Activated T-cell treated with anti-CD3 and anti-CD28 coated beads, Interleukin-2, amount 50 U/mL, for 72 hours (primary cell): ENCODE data around the gene AIMP2. TPM values are rescaled to one million over a fixed set of nuclear protein-coding genes. Genes with fewer than 3 reads are reported as not detected.

Source experiments
- ATAC-seq, 2 donors: fragments of 150-1000 bp; cut with Tn5 transposase; replicated peaks in 1 of 2; 2 replicates each; pipeline ENCODE4 v1.10.0; 2021; ENCODE audit warnings: moderate library complexity in 2 of 2, mild to moderate bottlenecking in 1 of 2
- DNase-seq, 2 donors: peaks; one replicate each; pipeline ENCODE4 v3.0.0; 2021 to 2022; ENCODE audit warnings: mixed read lengths in 1 of 2
- H3K27ac Mint-ChIP-seq: one replicate; pipeline ENCODE4 v1.8.0; 2022; ENCODE audit warnings: mild to moderate bottlenecking, moderate library complexity, mixed read lengths
- H3K27me3 Mint-ChIP-seq: one replicate; pipeline ENCODE4 v1.8.0; 2022; ENCODE audit warnings: low read depth, mixed read lengths
- H3K36me3 Mint-ChIP-seq, 2 donors: one replicate each; pipeline ENCODE4 v1.8.0; 2022; ENCODE audit warnings: mixed read lengths in 2 of 2, mild to moderate bottlenecking in 1 of 2; ENCODE audit not compliant: insufficient read depth in 2 of 2
- H3K4me1 Mint-ChIP-seq: one replicate; pipeline ENCODE4 v1.8.0; 2022; ENCODE audit warnings: low read depth, mixed read lengths
- H3K4me3 Mint-ChIP-seq, 2 donors: one replicate each; pipeline ENCODE4 v1.8.0; 2022; ENCODE audit warnings: mild to moderate bottlenecking in 2 of 2, mixed read lengths in 2 of 2, moderate library complexity in 2 of 2
- H3K9me3 Mint-ChIP-seq, 2 donors: one replicate each; pipeline ENCODE4 v1.8.0; 2022; ENCODE audit warnings: mixed read lengths in 2 of 2
- total RNA-seq, 2 donors: library from RNA; stranded (reverse); gene quantifications; one replicate each; pipeline ENCODE4 v1.2.3, GENCODE V29; 2022

Gene AIMP2
- total RNA-seq, 2 donors from 2014 or later = 42.2 to 49.9 TPM

- H3K36me3 Mint-ChIP-seq = peaks cover 9 to 25% of the 10 kb centered on the region in 2 donors
- ATAC-seq (peak; percentile 2 to 24), DNase-seq (peak; percentile 16 to 22)
- H3K27me3 Mint-ChIP-seq = no peaks in the 10 kb centered on the region
- H3K4me3 Mint-ChIP-seq = peak overlapping the region; percentile 15 to 21
- no peaks in the 10 kb centered on the region for H3K9me3 Mint-ChIP-seq
- H3K4me1 Mint-ChIP-seq = peaks cover 67% of the 10 kb centered on the region
- H3K27ac Mint-ChIP-seq = peak overlapping the region; percentile 95
Observed at GRCh38 chr7:6012355-6013104, 3.5 kb downstream of the AIMP2 start.

GRCh38 chr7:6015917-6016652, 7.0 kb downstream of the AIMP2 start:
- DNase-seq (peak; percentile 67 to 73), ATAC-seq (peak; percentile 70 to 73)
- Mint-ChIP-seq H3K27ac (peak overlapping the region; percentile 91), H3K9me3 (no peaks in the 10 kb centered on the region), H3K36me3 (peaks cover 13 to 40% of the 10 kb centered on the region in 2 donors), H3K4me3 (peak overlapping the region; percentile 19 to 64), H3K27me3 (no peaks in the 10 kb centered on the region), H3K4me1 (peaks cover 50% of the 10 kb centered on the region)

- peak overlapping the region; percentile 91 for H3K27ac Mint-ChIP-seq
- H3K27me3 Mint-ChIP-seq = no peaks in the 10 kb centered on the region
- H3K4me1 Mint-ChIP-seq = peaks cover 45% of the 10 kb centered on the region
- ATAC-seq (no peak), DNase-seq (no peak)
- peak overlapping the region; percentile 19 to 64 for H3K4me3 Mint-ChIP-seq
- no peaks in the 10 kb centered on the region for H3K9me3 Mint-ChIP-seq
- peaks cover 13 to 42% of the 10 kb centered on the region in 2 donors for H3K36me3 Mint-ChIP-seq
Observed at GRCh38 chr7:6016653-6016966, 7.5 kb downstream of the AIMP2 start.

- Mint-ChIP-seq H3K4me1 (peaks cover 14% of the 10 kb centered on the region), H3K27ac (peak overlapping the region; percentile 86), H3K9me3 (no peaks in the 10 kb centered on the region), H3K36me3 (peaks cover 18 to 46% of the 10 kb centered on the region in 2 donors), H3K27me3 (no peaks in the 10 kb centered on the region), H3K4me3 (no peak overlapping the region)
- DNase-seq (no peak), ATAC-seq (no peak)
Observed at GRCh38 chr7:6020371-6021286, 11.6 kb downstream of the AIMP2 start.

DNA sequence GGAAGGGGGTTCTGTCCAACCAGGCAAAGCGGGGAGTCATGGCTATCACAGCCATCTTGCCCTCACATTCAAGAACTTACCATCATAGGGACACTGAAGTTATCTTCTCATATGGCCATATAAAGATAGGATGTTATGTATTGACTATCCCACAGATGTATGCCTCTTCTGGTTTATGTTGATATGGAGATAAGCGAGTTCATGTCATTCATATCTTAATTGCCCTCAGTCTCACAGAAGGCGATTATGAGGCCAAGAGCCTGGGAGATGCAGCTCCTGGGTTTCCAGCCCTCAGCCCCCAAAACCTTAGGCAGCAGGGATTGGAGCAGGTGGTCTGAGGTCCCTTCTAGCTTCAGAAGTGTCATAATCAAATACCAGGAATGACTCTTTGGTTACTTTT, 13.6 kb downstream of the AIMP2 start:
- Mint-ChIP-seq H3K27me3 (no peaks in the 10 kb centered on the region), H3K4me1 (peaks cover 18% of the 10 kb centered on the region), H3K9me3 (no peaks in the 10 kb centered on the region), H3K36me3 (peaks cover 14 to 42% of the 10 kb centered on the region in 2 donors), H3K27ac (no peak overlapping the region), H3K4me3 (no peak overlapping the region)
- ATAC-seq = no peak
- DNase-seq = no peak

- no peak for ATAC-seq
- H3K9me3 Mint-ChIP-seq = no peaks in the 10 kb centered on the region
- H3K36me3 Mint-ChIP-seq = peaks cover 13 to 39% of the 10 kb centered on the region in 2 donors
- H3K4me1 Mint-ChIP-seq = peaks cover 18% of the 10 kb centered on the region
- no peaks in the 10 kb centered on the region for H3K27me3 Mint-ChIP-seq
- H3K27ac Mint-ChIP-seq = peak overlapping the region; percentile 71
- H3K4me3 Mint-ChIP-seq = no peak overlapping the region
- DNase-seq = no peak
Observed at GRCh38 chr7:6023974-6024435, 14.9 kb downstream of the AIMP2 start.

- Mint-ChIP-seq H3K4me3 (peak overlapping the region; percentile 73 to 77), H3K27ac (peak overlapping the region; percentile 93), H3K36me3 (peaks cover 8 to 30% of the 10 kb centered on the region in 2 donors), H3K27me3 (no peaks in the 10 kb centered on the region), H3K9me3 (no peaks in the 10 kb centered on the region), H3K4me1 (peaks cover 18% of the 10 kb centered on the region)
- peak; percentile 91 to 99 for ATAC-seq
- peak; percentile 72 to 80 for DNase-seq
Observed at GRCh38 chr7:6026011-6026819, 17.1 kb downstream of the AIMP2 start.

GRCh38 chr7:6026820-6027311, 17.8 kb downstream of the AIMP2 start:
- Mint-ChIP-seq H3K27me3 (no peaks in the 10 kb centered on the region), H3K27ac (peak overlapping the region; percentile 93), H3K9me3 (no peaks in the 10 kb centered on the region), H3K4me3 (peak overlapping the region; percentile 73 to 77), H3K36me3 (peaks cover 11 to 27% of the 10 kb centered on the region in 2 donors), H3K4me1 (peaks cover 24% of the 10 kb centered on the region)
- DNase-seq (no peak), ATAC-seq (peak in 1 of 2 donors; percentile 36)

GRCh38 chr7:6027806-6028365, 18.8 kb downstream of the AIMP2 start:
- ATAC-seq (no peak), DNase-seq (no peak)
- Mint-ChIP-seq H3K4me1 (peaks cover 24% of the 10 kb centered on the region), H3K4me3 (no peak overlapping the region), H3K9me3 (no peaks in the 10 kb centered on the region), H3K36me3 (peaks cover 11 to 24% of the 10 kb centered on the region in 2 donors), H3K27me3 (no peaks in the 10 kb centered on the region), H3K27ac (no peak overlapping the region)

GRCh38 chr7:6028563-6028962, 19.5 kb downstream of the AIMP2 start:
- H3K36me3 Mint-ChIP-seq = peaks cover 9 to 22% of the 10 kb centered on the region in 2 donors
- ATAC-seq = no peak
- H3K9me3 Mint-ChIP-seq = no peaks in the 10 kb centered on the region
- H3K4me3 Mint-ChIP-seq = no peak overlapping the region
- H3K4me1 Mint-ChIP-seq = peaks cover 24% of the 10 kb centered on the region
- H3K27me3 Mint-ChIP-seq = no peaks in the 10 kb centered on the region
- no peak for DNase-seq
- H3K27ac Mint-ChIP-seq = peak overlapping the region; percentile 2

DNA sequence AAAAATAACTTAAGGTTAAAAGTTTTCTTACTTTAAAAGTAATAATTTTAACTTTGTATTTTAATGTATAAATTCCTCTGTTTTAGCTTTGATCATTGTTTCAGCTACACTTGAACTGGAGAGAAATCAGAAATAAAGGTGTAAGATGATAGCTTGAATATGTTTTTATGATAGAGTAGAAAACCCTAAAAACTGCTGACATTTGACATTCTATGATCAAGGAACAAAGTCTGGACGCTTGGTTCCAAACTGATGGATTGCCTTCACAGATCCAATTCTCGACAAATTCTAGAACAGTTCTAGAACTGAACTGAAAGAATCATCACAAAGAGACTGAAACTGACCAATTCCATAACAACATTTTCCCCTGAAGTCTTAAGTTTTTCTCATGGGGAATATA, 21.9 kb downstream of the AIMP2 start, which contains the start of gene ANKRD61:
Gene ANKRD61 (plus strand): TSS at position 389 of the 400 bp plus-strand sequence. CDS start 0 bp downstream, at position 389.
- Mint-ChIP-seq H3K4me1 (peaks cover 20% of the 10 kb centered on the region), H3K27ac (peak within 1 kb of the TSS; percentile 68), H3K9me3 (no peaks in the 10 kb centered on the region), H3K27me3 (no peaks in the 10 kb centered on the region), H3K4me3 (no peak within 1 kb of the TSS), H3K36me3 (peaks cover 8 to 21% of the 10 kb centered on the region in 2 donors)
- ATAC-seq = no peak
- no peak for DNase-seq
